LNCaP clone FGC (cell line): Measurements from ENCODE around the gene SNX2.

Experiments used
- DNase-seq: peaks from one replicate; pipeline ENCODE4 v3.0.0-alpha.2; 2011; ENCODE audit warnings: low read depth
- H3K4me3 ChIP-seq: 2 replicates; pipeline ENCODE4 v1.5.1; 2011; ENCODE audit warnings: mild to moderate bottlenecking, low read depth, low read length, control low read depth
- CTCF ChIP-seq: IDR thresholded peaks from 2 replicates; pipeline ENCODE4 v1.5.1; 2012; ENCODE audit warnings: mild to moderate bottlenecking; ENCODE audit not compliant: control insufficient read depth, insufficient read depth; ENCODE audit errors: extremely low read depth

Gene SNX2

GRCh38 chr5:122836947-122837346 lies 62.1 kb downstream of the SNX2 start:
- no peak overlapping the region for H3K4me3 ChIP-seq
- DNase-seq = no peak
- no peak for TF ChIP-seq CTCF

- TF ChIP-seq CTCF = no peak
- no peak for DNase-seq
- H3K4me3 ChIP-seq = no peak overlapping the region
These were observed 64.9 kb downstream of the SNX2 start for GRCh38 chr5:122839731-122840130.

GRCh38 chr5:122842016-122842580 lies 67.2 kb downstream of the SNX2 start:
- no peak for TF ChIP-seq CTCF
- no peak overlapping the region for H3K4me3 ChIP-seq
- no peak for DNase-seq

GRCh38 chr5:122844136-122844909 lies 69.4 kb downstream of the SNX2 start:
- peak overlapping the region; percentile 68 for H3K4me3 ChIP-seq
- no peak for DNase-seq
- TF ChIP-seq CTCF = no peak

- no peak for DNase-seq
- peak overlapping the region; percentile 68 for H3K4me3 ChIP-seq
- no peak for TF ChIP-seq CTCF
These were observed 70.0 kb downstream of the SNX2 start for GRCh38 chr5:122844910-122845228.

GRCh38 chr5:122845229-122846050 lies 70.6 kb downstream of the SNX2 start, which contains the start of gene SNX24:
TSS of gene SNX24 (plus strand) at chr5:122845613. CDS start at chr5:122845634, 21 bp downstream.
- H3K4me3 ChIP-seq = peak within 1 kb of the TSS; percentile 68
- no peak for TF ChIP-seq CTCF
- peak; percentile 10 for DNase-seq
